Stimulated activated CD4-positive, alpha-beta T cell treated with anti-CD3 and anti-CD28 coated beads, Interleukin-4, amount 100 ng/mL, for 48 hours (primary cell): ENCODE results near the gene BCL7A.
"Not testable (repeated sequence)": the region's sequence is repeated elsewhere in the genome, so short reads cannot be mapped to it uniquely, and the experiment has no call there.

ENCODE experiments used
- DNase-seq, 2 donors: peaks; one replicate each; pipeline ENCODE4 v3.0.0-alpha.2; 2020; ENCODE audit warnings: low read depth in 2 of 2

BCL7A gene

GRCh38 chr12:122028165-122028904, 6.7 kb downstream of the BCL7A start:
- DNase-seq = no peak

- DNase-seq = peak in 1 of 2 donors; percentile 34
Measured at GRCh38 chr12:122028905-122029560, 7.3 kb downstream of the BCL7A start.

GRCh38 chr12:122029620-122030423, 8.1 kb downstream of the BCL7A start:
- DNase-seq = no peak

GRCh38 chr12:122030424-122031035, 8.8 kb downstream of the BCL7A start:
- no peak for DNase-seq

- DNase-seq = peak; percentile 47 to 67
Measured at GRCh38 chr12:122031342-122032216, 9.9 kb downstream of the BCL7A start.

GRCh38 chr12:122032580-122032979, 10.9 kb downstream of the BCL7A start:
- no peak for DNase-seq

- no peak for DNase-seq
Measured at GRCh38 chr12:122035292-122035691, 13.6 kb downstream of the BCL7A start.

GRCh38 chr12:122036153-122036552, 14.5 kb downstream of the BCL7A start:
- DNase-seq = no peak

GRCh38 chr12:122040579-122041386, 19.1 kb downstream of the BCL7A start:
- DNase-seq = no peak

- DNase-seq = not testable (repeated sequence)
Measured at GRCh38 chr12:122041458-122041857, 19.8 kb downstream of the BCL7A start.

- no peak for DNase-seq
Measured at GRCh38 chr12:122042910-122043309, 21.2 kb downstream of the BCL7A start.

GRCh38 chr12:122043476-122043875, 21.8 kb downstream of the BCL7A start:
- DNase-seq = no peak

- DNase-seq = no peak
Measured at GRCh38 chr12:122045262-122045661, 23.6 kb downstream of the BCL7A start.

- no peak for DNase-seq
Measured at GRCh38 chr12:122046145-122046544, 24.5 kb downstream of the BCL7A start.

- no peak for DNase-seq
Measured at GRCh38 chr12:122048151-122048550, 26.5 kb downstream of the BCL7A start.

GRCh38 chr12:122049827-122050226, 28.1 kb downstream of the BCL7A start:
- no peak for DNase-seq

- DNase-seq = no peak
Measured at GRCh38 chr12:122050706-122051105, 29.0 kb downstream of the BCL7A start.

- DNase-seq = no peak
Measured at GRCh38 chr12:122051231-122051876, 29.7 kb downstream of the BCL7A start.

GRCh38 chr12:122052285-122052684, 30.6 kb downstream of the BCL7A start:
- no peak for DNase-seq
